K562 (cell line): Measurements from ENCODE around the gene HMCN1. TPM values are rescaled to one million over a fixed set of nuclear protein-coding genes. Genes with fewer than 3 reads are reported as not detected.

Experiments
- ATAC-seq: fragments of 200-7000 bp; cut with Tn5 transposase; 3 replicates; pipeline ENCODE4 v1.9.1; 2020; ENCODE audit warnings: moderate library complexity
- BruUV-seq: library from RNA; stranded (reverse); fragments of 400-500 nt; replicated peaks from 2 replicates; lab custom pipeline; 2021; lab: Mats Ljungman, UMichigan
- CTCF ChIA-PET: fragments of 300-600 bp; formaldehyde crosslinking; extraction: SDS; loops from one replicate; lab custom pipeline; 2021; ENCODE audit warnings: low intra/inter-chr PET ratio; lab: Yijun Ruan, JAX
- POLR2A ChIA-PET: fragments of 300-600, 350-650 bp; sonication (Branson Sonifier 250); formaldehyde crosslinking; extraction: SDS; loops from one replicate; lab custom pipeline; 2021; ENCODE audit warnings: antibody characterized with exemption, inconsistent platforms; lab: Yijun Ruan, JAX
- DNase-seq, 4 experiments: peaks; one replicate each; pipeline versions ENCODE4 v3.0.0 to v3.0.0-alpha.2; 2011 to 2018; ENCODE audit warnings: low spot score in 3 of 4, mixed read lengths in 3 of 4; ENCODE audit errors: extremely low read depth in 1 of 4
- FAIRE-seq: peaks from 2 replicates; lab custom pipeline; 2011; peaks lifted over from hg19 to GRCh38; lab: Jason Lieb, UNC
- H2AFZ ChIP-seq: 2 replicates; pipeline ENCODE4 v1.6.0; 2011; ENCODE audit warnings: low read depth, low read length, control low read depth, inconsistent platforms
- H3K27ac ChIP-seq: fragments of 200-600 bp; 3 replicates; pipeline ENCODE4 v1.8.0; 2011; ENCODE audit warnings: low read depth, mild to moderate bottlenecking, control low read depth, inconsistent platforms, low read length, moderate library complexity, mixed read lengths; ENCODE audit errors: extremely low read depth
- H3K27me3 ChIP-seq, 2 experiments: fragments of 300-600 bp in 1 of 2; 2 replicates in 1 of 2; 3 replicates in 1 of 2; pipeline versions ENCODE4 v1.6.0 to v1.8.0; 2011; ENCODE audit warnings: inconsistent platforms in 2 of 2, low read length in 2 of 2, mild to moderate bottlenecking in 1 of 2, mixed read lengths in 1 of 2, moderate library complexity in 1 of 2; ENCODE audit not compliant: control insufficient read depth in 2 of 2, insufficient read depth in 2 of 2
- H3K36me3 ChIP-seq: fragments of 300-600 bp; 3 replicates; pipeline ENCODE4 v1.8.0; 2011; ENCODE audit warnings: mild to moderate bottlenecking, low read length, inconsistent platforms; ENCODE audit not compliant: control insufficient read depth, insufficient read depth
- H3K4me1 ChIP-seq, 2 experiments: fragments of 200-600 bp in 1 of 2; replicated peaks in 1 of 2; 2 replicates in 1 of 2; 3 replicates in 1 of 2; pipeline versions ENCODE4 v1.5.1 to v1.8.0; 2011; ENCODE audit warnings: inconsistent platforms in 2 of 2, low read length in 2 of 2, mild to moderate bottlenecking in 1 of 2, mixed read lengths in 1 of 2, moderate library complexity in 1 of 2; ENCODE audit not compliant: control insufficient read depth in 2 of 2, insufficient read depth in 2 of 2
- H3K4me2 ChIP-seq: 2 replicates; pipeline ENCODE4 v1.6.1; 2011; ENCODE audit warnings: low read length, control low read depth, inconsistent platforms, mixed read lengths; ENCODE audit not compliant: insufficient read depth
- H3K4me3 ChIP-seq: fragments of 200-600 bp; sonication (generic), shearing (Covaris generic); 2 replicates; pipeline ENCODE4 v1.5.1; 2016; ENCODE audit warnings: control low read depth, inconsistent platforms
- H3K79me2 ChIP-seq: fragments of 200-600 bp; 3 replicates; pipeline ENCODE4 v1.8.0; 2011; ENCODE audit warnings: low read length, inconsistent platforms; ENCODE audit not compliant: control insufficient read depth, insufficient read depth
- H3K9ac ChIP-seq, 2 experiments: 2 replicates each; pipeline versions ENCODE4 v1.6.0 to v1.6.1; 2011; ENCODE audit warnings: low read depth in 2 of 2, low read length in 2 of 2, control low read depth in 1 of 2, inconsistent platforms in 1 of 2, mild to moderate bottlenecking in 1 of 2, mixed read lengths in 1 of 2; ENCODE audit not compliant: insufficient read depth in 1 of 2
- H3K9me1 ChIP-seq: one replicate; pipeline ENCODE4 v1.6.0; 2011; ENCODE audit warnings: inconsistent platforms, mild to moderate bottlenecking, low read length, moderate library complexity; ENCODE audit not compliant: control insufficient read depth, insufficient read depth
- H3K9me3 ChIP-seq: replicated peaks from 2 replicates; pipeline ENCODE4 v1.5.1; 2011; ENCODE audit warnings: low read depth, low read length, inconsistent platforms; ENCODE audit not compliant: control insufficient read depth, insufficient read depth
- H4K20me1 ChIP-seq: replicated peaks from 2 replicates; pipeline ENCODE4 v1.6.1; 2011; ENCODE audit warnings: low read length, inconsistent platforms, mixed read lengths; ENCODE audit not compliant: control insufficient read depth, insufficient read depth
- CBX1 ChIP-seq: sonication (generic); IDR thresholded peaks from 2 replicates; pipeline ENCODE4 v1.6.1; 2016; ENCODE audit warnings: antibody characterized with exemption, low read depth, mild to moderate bottlenecking
- CEBPB ChIP-seq: fragments of 450-650 bp; IDR thresholded peaks from 2 replicates; pipeline ENCODE4 v1.6.1; 2016; ENCODE audit warnings: missing genetic modification characterization, missing compliant biosample characterization
- CEBPG ChIP-seq, 3 experiments: fragments of 200-800 bp in 1 of 3; sonication (Bioruptor generic) in 1 of 3; sonication (generic) in 1 of 3; formaldehyde crosslinking in 1 of 3; IDR thresholded peaks in 2 of 3; conservative IDR thresholded peaks in 1 of 3; 2 replicates each; pipeline versions ENCODE4 v1.6.1 to v1.8.0; 2016 to 2022; ENCODE audit warnings: missing compliant biosample characterization in 2 of 3, missing genetic modification characterization in 2 of 3, mild to moderate bottlenecking in 1 of 3, missing genetic modification reagents in 1 of 3
- ESRRA ChIP-seq: fragments of 450-650 bp; IDR thresholded peaks from 2 replicates; pipeline ENCODE4 v1.6.1; 2014; ENCODE audit warnings: low read depth, mild to moderate bottlenecking, moderate library complexity, borderline replicate concordance
- GABPB2 ChIP-seq: fragments of 250-450 bp; sonication (Bioruptor Pico); conservative IDR thresholded peaks from 2 replicates; pipeline ENCODE4 v1.5.1; 2021; ENCODE audit warnings: mild to moderate bottlenecking
- HDAC1 ChIP-seq, 2 experiments: fragments of 450-650 bp; IDR thresholded peaks; 2 replicates each; pipeline ENCODE4 v1.6.1; 2016 to 2017; ENCODE audit warnings: inconsistent platforms in 1 of 2, mild to moderate bottlenecking in 1 of 2, moderate library complexity in 1 of 2
- HNRNPH1 ChIP-seq: fragments of 200-400 bp; formaldehyde crosslinking; optimal IDR thresholded peaks from 2 replicates; pipeline ENCODE3; 2017; ENCODE audit warnings: low read depth, mild to moderate bottlenecking, low read length, moderate library complexity
- USF2 ChIP-seq: sonication (generic); formaldehyde crosslinking; IDR thresholded peaks from 2 replicates; pipeline ENCODE4 v1.5.0; 2020; ENCODE audit warnings: missing genetic modification reagents
- WHSC1 ChIP-seq: IDR thresholded peaks from one replicate; pipeline ENCODE4 v1.6.1; 2012; ENCODE audit warnings: low read length, control low read depth, inconsistent platforms
- ZBED1 ChIP-seq: IDR thresholded peaks from 2 replicates; pipeline ENCODE4 v1.6.1; 2014
- ZKSCAN3 ChIP-seq: fragments of 250-450 bp; sonication (Bioruptor Pico); IDR thresholded peaks from 2 replicates; pipeline ENCODE4 v1.4.0; 2020
- ZNF354B ChIP-seq: fragments of 250-450 bp; sonication (Bioruptor Pico); IDR thresholded peaks from 2 replicates; pipeline ENCODE4 v1.4.0; 2020
- ZZZ3 ChIP-seq: fragments of 450-650 bp; IDR thresholded peaks from 2 replicates; pipeline ENCODE4 v1.6.1; 2016; ENCODE audit warnings: antibody characterized with exemption, mild to moderate bottlenecking, moderate library complexity
- WGBS: fragments of 100-300 bp; shearing (Covaris generic); methylation state at CpG from one replicate; pipeline ENCODE4 v1.1.6; 2016; ENCODE audit warnings: low coverage, mixed read lengths; ENCODE audit not compliant: insufficient coverage; ENCODE audit errors: missing lambda C conversion rate; 5-methylcytosine and 5-hydroxymethylcytosine counted together
- in situ Hi-C: fragments of 300-500 bp; cut with MboI; formaldehyde crosslinking; loops from 4 replicates; pipeline ENCODE4 v1.15.0; 2018; ENCODE audit warnings: inconsistent platforms, mixed read lengths
- intact Hi-C: fragments of 100-400 bp; cut with micrococcal nuclease; formaldehyde crosslinking; loops from 2 replicates; pipeline ENCODE4 v1.14.2; 2022
- polyA plus RNA-seq, 8 experiments: library from polyadenylated mRNA; depleted of rRNA in 4 of 8; stranded (reverse) in 5 of 8; unstranded in 3 of 8; fragments of >200 nt; fragmentation: Nextera tagmentation in 2 of 8; fragmentation: Illumina TruSeq in 1 of 8; extraction: Ambion mirVana in 2 of 8; extraction: Trizol in 1 of 8; gene quantifications; 2 replicates each; pipeline versions ENCODE4 v1.2.1 to v1.2.3, GENCODE V29; 2011 to 2014; ENCODE audit warnings: inconsistent platforms in 1 of 8, missing spikeins in 1 of 8
- total RNA-seq, 7 experiments: library from RNA; depleted of rRNA in 6 of 7; stranded (reverse); fragments of >200 nt in 6 of 7; fragmentation: Illumina TruSeq in 2 of 7; extraction: Trizol in 2 of 7; gene quantifications; 2 replicates each; pipeline versions ENCODE4 v1.2.1 to v1.2.3, GENCODE V29; 2011 to 2021; ENCODE audit warnings: low replicate concordance in 1 of 7
- TF ChIP-seq, protein P1 (sequence below): fragments of 450-650 bp; formaldehyde crosslinking; IDR thresholded peaks from 2 replicates; pipeline ENCODE4 v1.4.0; 2020; ENCODE audit warnings: mild to moderate bottlenecking, moderate library complexity

HMCN1 gene
- total and polyA plus RNA-seq, 9 of the 15 experiments (the other 6 are each of a cell fraction or from before 2014, with no cell fraction given): 0.07 to 0.36 (median 0.21) TPM

- WGBS: 20% methylated on average over 4 of the region's 4 CpGs
Measured at GRCh38 chr1:185984113-185984836, 250.1 kb downstream of the HMCN1 start.

DNA sequence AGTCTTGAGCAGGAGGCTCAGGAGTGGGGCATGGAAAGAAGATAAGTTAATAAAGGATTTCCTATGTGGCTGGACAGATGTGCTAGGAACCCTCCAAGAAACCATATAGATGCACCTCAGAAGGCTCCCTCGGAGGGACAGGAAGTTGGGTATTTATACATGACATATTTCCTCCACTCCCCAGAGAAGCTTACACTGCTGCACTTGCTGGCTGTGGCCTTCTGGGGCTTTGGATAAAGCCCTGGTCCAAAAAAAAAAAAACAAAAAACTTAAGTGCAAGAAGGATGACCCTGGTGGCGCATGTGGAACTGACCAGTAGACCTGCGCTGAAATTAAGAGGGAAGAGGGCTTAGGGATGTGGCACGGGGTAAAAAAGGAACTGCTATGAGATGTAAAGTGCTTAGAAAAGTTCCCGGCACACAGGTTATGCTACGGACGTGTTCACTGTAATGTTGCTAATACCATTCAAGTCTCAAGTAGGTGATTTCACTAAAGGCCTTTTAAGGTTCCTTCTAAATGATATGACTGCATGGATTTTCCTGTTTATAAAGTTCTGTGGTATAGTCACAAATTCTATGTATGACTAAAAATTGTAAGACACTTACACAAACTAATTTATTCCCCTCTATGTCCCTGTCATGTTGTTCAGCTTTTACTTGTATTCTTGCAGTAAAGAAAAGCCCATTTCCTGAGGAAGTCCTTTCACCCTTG lies 253.6 kb downstream of the HMCN1 start:
- H3K9ac ChIP-seq: no peak overlapping the region
- no peaks in the 10 kb centered on the region for H4K20me1 ChIP-seq
- whole genome bisulfite sequencing: 23% methylated on average over 7 of the region's 7 CpGs
- DNase-seq: no peak
- no peaks in the 10 kb centered on the region for H3K27me3 ChIP-seq
- no peaks in the 10 kb centered on the region for H3K79me2 ChIP-seq
- no TSS peak for BruUV-seq
- H3K27ac ChIP-seq: no peak overlapping the region
- H3K4me1 ChIP-seq: no peaks in the 10 kb centered on the region
- no peak overlapping the region for H3K4me2 ChIP-seq
- intact Hi-C loops (no loop called here), in situ Hi-C loops (no loop called here)
- no peak overlapping the region for H3K4me3 ChIP-seq
- peak; percentile 64 for ATAC-seq
- no peaks in the 10 kb centered on the region for H3K9me1 ChIP-seq
- H3K9me3 ChIP-seq: no peaks in the 10 kb centered on the region
- no peaks in the 10 kb centered on the region for H3K36me3 ChIP-seq
- ChIA-PET POLR2A (interaction anchor here (1.4 kb wide), 1 partner anchor 10 kb away, joined by 3 read pairs; no protein-coding TSS in a partner anchor), CTCF (no interaction called here)
- H2AFZ ChIP-seq: no peak overlapping the region
- no peak for FAIRE-seq
- TF ChIP-seq ZNF354B (CRISPR knock-in tag): no peak
- no peak for TF ChIP-seq ZKSCAN3 (CRISPR knock-in tag)
- TF ChIP-seq ESRRA: no peak
- TF ChIP-seq USF2 (CRISPR knock-in tag): no peak
- TF ChIP-seq HDAC1 (IDR thresholded peaks at IDR 0.05): no peak
- no peak for TF ChIP-seq ZZZ3
- no peak for TF ChIP-seq ZBED1
- TF ChIP-seq, protein P1, sequence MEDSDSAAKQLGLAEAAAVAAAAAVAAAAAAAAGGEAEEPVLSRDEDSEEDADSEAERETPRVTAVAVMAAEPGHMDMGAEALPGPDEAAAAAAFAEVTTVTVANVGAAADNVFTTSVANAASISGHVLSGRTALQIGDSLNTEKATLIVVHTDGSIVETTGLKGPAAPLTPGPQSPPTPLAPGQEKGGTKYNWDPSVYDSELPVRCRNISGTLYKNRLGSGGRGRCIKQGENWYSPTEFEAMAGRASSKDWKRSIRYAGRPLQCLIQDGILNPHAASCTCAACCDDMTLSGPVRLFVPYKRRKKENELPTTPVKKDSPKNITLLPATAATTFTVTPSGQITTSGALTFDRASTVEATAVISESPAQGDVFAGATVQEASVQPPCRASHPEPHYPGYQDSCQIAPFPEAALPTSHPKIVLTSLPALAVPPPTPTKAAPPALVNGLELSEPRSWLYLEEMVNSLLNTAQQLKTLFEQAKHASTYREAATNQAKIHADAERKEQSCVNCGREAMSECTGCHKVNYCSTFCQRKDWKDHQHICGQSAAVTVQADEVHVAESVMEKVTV (CRISPR knock-in tag): no peak
- TF ChIP-seq GABPB2 (CRISPR knock-in tag): no peak
- no peak for TF ChIP-seq CBX1
- TF ChIP-seq CEBPG (CRISPR knock-in tag; IDR thresholded peaks at IDR 0.05): no peak
- TF ChIP-seq CEBPG (tag; conservative IDR thresholded peaks at IDR 0.05 in 1 of 2, IDR thresholded peaks at IDR 0.05 in 1 of 2): no peak
- no peak for TF ChIP-seq WHSC1

More at GRCh38 chr1:185984113-185984836, 250.1 kb downstream of the HMCN1 start:
- H3K9ac ChIP-seq: no peak overlapping the region
- no peak overlapping the region for H2AFZ ChIP-seq
- no peaks in the 10 kb centered on the region for H3K27me3 ChIP-seq
- intact Hi-C loops (no loop called here), in situ Hi-C loops (no loop called here)
- BruUV-seq: no TSS peak
- ChIA-PET CTCF (no interaction called here), POLR2A (interaction anchor here (0.6 kb wide), 1 partner anchor 12 kb away, joined by 3 read pairs; no protein-coding TSS in a partner anchor)
- no peaks in the 10 kb centered on the region for H3K79me2 ChIP-seq
- no peak overlapping the region for H3K4me3 ChIP-seq
- H3K36me3 ChIP-seq: no peaks in the 10 kb centered on the region
- no peaks in the 10 kb centered on the region for H3K4me1 ChIP-seq
- no peaks in the 10 kb centered on the region for H4K20me1 ChIP-seq
- FAIRE-seq: no peak
- no peaks in the 10 kb centered on the region for H3K9me1 ChIP-seq
- ATAC-seq: no peak
- H3K9me3 ChIP-seq: no peaks in the 10 kb centered on the region
- TF ChIP-seq CEBPB (peak; percentile 59), HNRNPH1 (no peak)
- H3K4me2 ChIP-seq: no peak overlapping the region
- H3K27ac ChIP-seq: no peak overlapping the region
- DNase-seq: no peak
